Astrocyte (in vitro differentiated cells and primary cell): ENCODE measurements around the gene PSKH1.

Experiments used
- CTCF ChIP-seq: IDR thresholded peaks from 2 replicates; pipeline ENCODE4 v1.5.1; 2011; ENCODE audit warnings: low read depth, mild to moderate bottlenecking, inconsistent platforms, low read length, moderate library complexity; ENCODE audit not compliant: insufficient read depth
- EZH2 ChIP-seq: IDR thresholded peaks from 2 replicates; pipeline ENCODE4 v1.6.1; 2012; ENCODE audit warnings: mild to moderate bottlenecking, low read length, inconsistent platforms; ENCODE audit not compliant: insufficient read depth

GRCh38 chr16:67935101-67935401 is 42.0 kb downstream of the PSKH1 start:
- no peak for TF ChIP-seq CTCF
- TF ChIP-seq EZH2: no peak
